ENCODE results near the gene TNS1. TPM values are rescaled to one million over a fixed set of nuclear protein-coding genes. Genes with fewer than 3 reads are reported as not detected.

TNS1 gene
- total RNA-seq, 1 donor, result 116 TPM

GRCh38 chr2:217988840-217989204 is 14.0 kb downstream of the TNS1 start:
- no peak for TF ChIP-seq CTCF (IDR thresholded peaks at IDR 0.05; ENCODE audit: insufficient read depth, low read length)
- no peak overlapping the region for H3K4me3 ChIP-seq (ENCODE audit: low read depth, low read length)
- DNase-seq (ENCODE audit: low read depth), result no peak

DNA sequence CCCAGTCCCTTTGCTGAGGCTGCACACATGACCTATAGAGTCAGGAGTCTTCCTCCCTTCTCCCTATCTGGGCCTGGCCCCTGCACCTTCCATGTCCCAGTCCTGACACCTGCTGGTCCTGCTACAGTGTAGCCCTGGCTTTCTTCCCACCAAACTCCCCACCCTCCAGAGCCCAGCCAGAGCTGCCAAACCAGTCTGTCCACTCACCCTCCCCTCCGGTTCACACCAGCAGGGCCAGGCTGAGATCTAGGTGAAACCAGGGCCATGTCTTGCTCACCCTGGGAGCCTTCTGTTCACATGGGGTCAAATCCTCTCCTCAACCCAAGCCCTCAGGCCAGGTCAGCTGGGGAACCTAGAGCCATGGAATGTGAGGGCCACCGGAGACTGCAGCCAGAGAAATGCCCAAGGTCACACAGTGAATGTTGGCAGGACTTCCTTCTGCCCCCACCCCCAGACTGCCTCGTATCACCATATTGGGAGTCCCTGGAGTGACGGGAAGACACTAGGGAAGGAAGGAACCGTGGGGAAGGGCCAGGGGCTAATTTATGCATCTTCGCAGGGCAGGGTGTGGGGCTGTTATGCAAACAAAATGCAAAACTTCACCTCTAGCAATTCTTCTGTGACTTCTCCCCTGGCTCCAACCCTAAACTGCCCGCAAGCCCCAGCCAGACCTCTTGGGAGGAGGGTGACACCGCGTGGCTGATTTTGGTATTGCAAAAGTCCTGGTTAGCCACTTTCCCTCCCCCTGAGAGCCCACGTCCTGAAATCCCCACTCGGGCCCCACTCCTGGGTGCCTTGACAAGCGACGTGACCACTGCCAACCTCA is 14.6 kb downstream of the TNS1 start:
- no peak overlapping the region for H3K4me3 ChIP-seq (ENCODE audit: low read depth, low read length)
- peak; percentile 87 for TF ChIP-seq CTCF (IDR thresholded peaks at IDR 0.05; ENCODE audit: insufficient read depth, low read length)
- DNase-seq (ENCODE audit: low read depth), result peak; percentile 82

- DNase-seq (ENCODE audit: low read depth), result no peak
- no peak for TF ChIP-seq CTCF (IDR thresholded peaks at IDR 0.05; ENCODE audit: insufficient read depth, low read length)
- no peak overlapping the region for H3K4me3 ChIP-seq (ENCODE audit: low read depth, low read length)
Measured at GRCh38 chr2:217987391-217987790, 15.4 kb downstream of the TNS1 start.

DNA sequence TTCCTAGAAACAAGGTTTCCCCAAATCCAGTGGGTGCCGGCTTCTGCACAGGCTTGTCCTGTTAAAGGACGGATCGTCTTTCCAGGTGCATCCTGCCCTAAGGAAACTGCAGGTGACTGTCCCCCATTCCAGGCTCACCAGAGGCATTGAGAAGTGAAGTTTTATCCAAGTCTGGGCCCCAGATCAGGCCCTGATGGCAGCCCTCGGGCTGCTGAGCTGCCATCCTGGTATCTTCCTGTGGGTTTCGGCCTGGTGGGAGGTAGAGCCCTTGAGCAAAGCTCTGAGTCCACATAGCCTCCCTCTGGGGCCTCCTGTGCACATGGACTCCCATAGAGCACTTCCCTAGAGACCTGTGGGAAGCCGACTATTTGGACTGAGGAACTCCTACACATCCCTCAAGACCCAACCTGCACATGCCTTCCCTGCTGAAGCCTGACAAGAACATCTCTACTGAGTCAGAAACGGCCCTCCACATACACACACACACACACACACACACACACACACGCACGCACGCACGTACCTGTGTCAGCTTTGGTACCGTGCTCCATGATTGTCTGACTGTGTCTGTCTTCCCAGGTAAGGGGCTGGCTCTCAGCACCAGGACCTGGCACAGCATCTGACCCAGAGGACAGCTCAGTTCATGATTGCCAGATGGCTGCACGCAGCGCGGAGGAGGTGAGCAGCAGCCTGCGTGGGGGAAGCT is 16.4 kb downstream of the TNS1 start:
- TF ChIP-seq CTCF (IDR thresholded peaks at IDR 0.05; ENCODE audit: insufficient read depth, low read length), result no peak
- no peak overlapping the region for H3K4me3 ChIP-seq (ENCODE audit: low read depth, low read length)

GRCh38 chr2:217983276-217984233 is 19.2 kb downstream of the TNS1 start:
- no peak for TF ChIP-seq CTCF (IDR thresholded peaks at IDR 0.05; ENCODE audit: insufficient read depth, low read length)
- DNase-seq (ENCODE audit: low read depth), result no peak
- H3K4me3 ChIP-seq (ENCODE audit: low read depth, low read length), result no peak overlapping the region

More for the DNA sequence above, 16.4 kb downstream of the TNS1 start:
- DNase-seq (ENCODE audit: low read depth), result no peak

- DNase-seq (ENCODE audit: low read depth), result no peak
- no peak for TF ChIP-seq CTCF (IDR thresholded peaks at IDR 0.05; ENCODE audit: insufficient read depth, low read length)
- no peak overlapping the region for H3K4me3 ChIP-seq (ENCODE audit: low read depth, low read length)
Measured at GRCh38 chr2:217981971-217982370, 20.8 kb downstream of the TNS1 start.

Data from fibroblast of the aortic adventitia (primary cell).